ENCODE data around the gene UBXN7. TPM values are rescaled to one million over a fixed set of nuclear protein-coding genes. Genes with fewer than 3 reads are reported as not detected.
A peak's percentile ranks its signal among the peaks of the same experiment; 100 is the strongest.
"Not testable (repeated sequence)": the region's sequence is repeated elsewhere in the genome, so short reads cannot be mapped to it uniquely, and the experiment has no call there.

Gene UBXN7
- 86.7 and 91.2 TPM in 2 replicates for total RNA-seq
- long read RNA-seq, full-length matches to known transcripts, result 21 of 41 reads
- long read RNA-seq, partial matches to known transcripts, result 4 of 41 reads
- long read RNA-seq, other reads (novel, unspliced or antisense), result 16 of 41 reads

GRCh38 chr3:196432137-196432879 is at the start of gene UBXN7:
Gene UBXN7 (minus strand): TSS chr3:196432427. CDS start chr3:196432399, 28 bp downstream.
- Mint-ChIP-seq H3K9me3 (ENCODE audit: unreplicated experiment) (no peaks in the 10 kb centered on the region), H3K36me3 (ENCODE audit: unreplicated experiment) (peaks cover 2% of the 10 kb centered on the region), H3K27ac (ENCODE audit: unreplicated experiment) (peak within 1 kb of the TSS; percentile 77), H3K27me3 (ENCODE audit: unreplicated experiment) (no peaks in the 10 kb centered on the region), H3K4me1 (ENCODE audit: unreplicated experiment) (peaks cover 24% of the 10 kb centered on the region), H3K4me3 (ENCODE audit: unreplicated experiment) (peak within 1 kb of the TSS; percentile 73)
- TF ChIP-seq, protein P1, sequence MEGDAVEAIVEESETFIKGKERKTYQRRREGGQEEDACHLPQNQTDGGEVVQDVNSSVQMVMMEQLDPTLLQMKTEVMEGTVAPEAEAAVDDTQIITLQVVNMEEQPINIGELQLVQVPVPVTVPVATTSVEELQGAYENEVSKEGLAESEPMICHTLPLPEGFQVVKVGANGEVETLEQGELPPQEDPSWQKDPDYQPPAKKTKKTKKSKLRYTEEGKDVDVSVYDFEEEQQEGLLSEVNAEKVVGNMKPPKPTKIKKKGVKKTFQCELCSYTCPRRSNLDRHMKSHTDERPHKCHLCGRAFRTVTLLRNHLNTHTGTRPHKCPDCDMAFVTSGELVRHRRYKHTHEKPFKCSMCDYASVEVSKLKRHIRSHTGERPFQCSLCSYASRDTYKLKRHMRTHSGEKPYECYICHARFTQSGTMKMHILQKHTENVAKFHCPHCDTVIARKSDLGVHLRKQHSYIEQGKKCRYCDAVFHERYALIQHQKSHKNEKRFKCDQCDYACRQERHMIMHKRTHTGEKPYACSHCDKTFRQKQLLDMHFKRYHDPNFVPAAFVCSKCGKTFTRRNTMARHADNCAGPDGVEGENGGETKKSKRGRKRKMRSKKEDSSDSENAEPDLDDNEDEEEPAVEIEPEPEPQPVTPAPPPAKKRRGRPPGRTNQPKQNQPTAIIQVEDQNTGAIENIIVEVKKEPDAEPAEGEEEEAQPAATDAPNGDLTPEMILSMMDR (IDR thresholded peaks at IDR 0.05), result no peak
- peak; percentile 99 for DNase-seq (ENCODE audit: extremely low spot score, unreplicated experiment)

DNA sequence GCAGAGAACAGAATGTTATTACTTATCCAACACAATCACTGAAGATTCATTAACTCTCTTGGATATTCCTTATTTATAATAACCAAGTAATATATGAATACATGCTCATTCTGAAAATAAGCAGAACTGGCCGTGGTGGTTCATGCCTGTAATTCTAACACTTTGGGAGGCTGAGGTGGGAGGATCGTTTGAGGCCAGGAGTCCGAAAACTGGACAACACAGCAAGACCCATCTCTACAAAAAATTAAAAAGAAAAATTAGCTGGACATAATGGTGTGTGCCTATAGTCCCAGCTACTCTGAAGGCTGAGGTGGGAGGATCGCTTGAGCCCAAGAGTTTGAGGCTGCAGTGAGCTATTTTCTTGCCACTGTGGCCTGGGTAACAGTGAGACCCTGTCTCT is 45.5 kb upstream of the UBXN7 start:
- Mint-ChIP-seq H3K27me3 (ENCODE audit: unreplicated experiment) (no peaks in the 10 kb centered on the region), H3K4me3 (ENCODE audit: unreplicated experiment) (no peak overlapping the region), H3K27ac (ENCODE audit: unreplicated experiment) (no peak overlapping the region), H3K4me1 (ENCODE audit: unreplicated experiment) (no peaks in the 10 kb centered on the region), H3K9me3 (ENCODE audit: unreplicated experiment) (no peaks in the 10 kb centered on the region), H3K36me3 (ENCODE audit: unreplicated experiment) (peaks cover 30% of the 10 kb centered on the region)
- TF ChIP-seq, protein P1 (IDR thresholded peaks at IDR 0.05), result no peak
- DNase-seq (ENCODE audit: extremely low spot score, unreplicated experiment), result no peak

- Mint-ChIP-seq H3K27ac (ENCODE audit: unreplicated experiment) (no peak overlapping the region), H3K36me3 (ENCODE audit: unreplicated experiment) (peaks cover 20% of the 10 kb centered on the region), H3K27me3 (ENCODE audit: unreplicated experiment) (no peaks in the 10 kb centered on the region), H3K9me3 (ENCODE audit: unreplicated experiment) (no peaks in the 10 kb centered on the region), H3K4me1 (ENCODE audit: unreplicated experiment) (no peaks in the 10 kb centered on the region), H3K4me3 (ENCODE audit: unreplicated experiment) (no peak overlapping the region)
- TF ChIP-seq, protein P1 (IDR thresholded peaks at IDR 0.05), result no peak
- DNase-seq (ENCODE audit: extremely low spot score, unreplicated experiment), result no peak
These were observed 40.1 kb upstream of the UBXN7 start for GRCh38 chr3:196472286-196472685.

DNA sequence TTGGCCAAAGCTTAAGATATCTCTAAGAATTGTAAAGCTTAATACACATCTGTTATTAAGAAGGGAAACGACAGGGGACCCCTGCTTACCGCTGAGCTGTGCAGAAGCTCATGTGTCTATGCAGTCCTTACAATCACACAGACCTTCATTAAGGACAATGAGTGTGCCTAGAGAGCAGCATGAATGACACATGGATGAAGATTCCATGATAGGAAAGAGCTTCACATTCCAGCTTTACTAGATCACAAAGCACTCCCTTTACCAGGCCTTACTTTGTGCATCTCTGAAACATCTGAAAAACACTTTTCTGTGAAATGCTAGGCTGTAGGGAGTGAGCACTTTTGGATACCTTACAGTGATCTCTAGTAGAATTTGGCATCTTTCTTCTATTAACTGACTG is 39.3 kb upstream of the UBXN7 start:
- H3K27ac Mint-ChIP-seq (ENCODE audit: unreplicated experiment), result no peak overlapping the region
- H3K36me3 Mint-ChIP-seq (ENCODE audit: unreplicated experiment), result peaks cover 20% of the 10 kb centered on the region
- H3K4me1 Mint-ChIP-seq (ENCODE audit: unreplicated experiment), result no peaks in the 10 kb centered on the region
- TF ChIP-seq, protein P1 (IDR thresholded peaks at IDR 0.05), result no peak
- H3K27me3 Mint-ChIP-seq (ENCODE audit: unreplicated experiment), result no peaks in the 10 kb centered on the region
- DNase-seq (ENCODE audit: extremely low spot score, unreplicated experiment), result no peak
- H3K9me3 Mint-ChIP-seq (ENCODE audit: unreplicated experiment), result no peaks in the 10 kb centered on the region
- H3K4me3 Mint-ChIP-seq (ENCODE audit: unreplicated experiment), result no peak overlapping the region

- H3K4me1 Mint-ChIP-seq (ENCODE audit: unreplicated experiment); H3K27me3 Mint-ChIP-seq (ENCODE audit: unreplicated experiment); H3K9me3 Mint-ChIP-seq (ENCODE audit: unreplicated experiment); DNase-seq (ENCODE audit: extremely low spot score, unreplicated experiment); H3K27ac Mint-ChIP-seq (ENCODE audit: unreplicated experiment); H3K4me3 Mint-ChIP-seq (ENCODE audit: unreplicated experiment): not testable (repeated sequence)
- H3K36me3 Mint-ChIP-seq (ENCODE audit: unreplicated experiment), result peaks cover 19% of the 10 kb centered on the region
These were observed 38.0 kb upstream of the UBXN7 start for GRCh38 chr3:196470182-196470581.
